Measurements from ENCODE around the gene CEP83. TPM values are rescaled to one million over a fixed set of nuclear protein-coding genes. Genes with fewer than 3 reads are reported as not detected.

The CEP83 gene
- total RNA-seq, 1 donor, result 9.8 TPM

GRCh38 chr12:94265539-94265938, 194.1 kb downstream of the CEP83 start:
- H3K27ac ChIP-seq (ENCODE audit: low read depth, low read length), result no peak overlapping the region
- no peak overlapping the region for H2AFZ ChIP-seq (ENCODE audit: low read length)
- H3K27me3 ChIP-seq (ENCODE audit: insufficient read depth, low read length), result no peaks in the 10 kb centered on the region
- no peak overlapping the region for H3K4me3 ChIP-seq (ENCODE audit: insufficient read depth, low read length)
- H3K9me3 ChIP-seq (ENCODE audit: low read depth, low read length), result no peaks in the 10 kb centered on the region
- no peak for TF ChIP-seq CTCF (IDR thresholded peaks at IDR 0.05; ENCODE audit: extremely low read depth, low read depth, low read length)
- H3K4me2 ChIP-seq (ENCODE audit: insufficient read depth, low read length), result no peak overlapping the region
- H4K20me1 ChIP-seq (ENCODE audit: insufficient read depth, low read length), result no peaks in the 10 kb centered on the region
- H3K36me3 ChIP-seq (ENCODE audit: insufficient read depth, low read length), result no peaks in the 10 kb centered on the region
- DNase-seq (ENCODE audit: insufficient read length, low spot score, missing footprints), result no peak
- H3K4me1 ChIP-seq (ENCODE audit: insufficient read depth, low read length), result peaks cover 23% of the 10 kb centered on the region
- no peaks in the 10 kb centered on the region for H3K79me2 ChIP-seq (ENCODE audit: insufficient read depth, low read length)

GRCh38 chr12:94264736-94265485, 194.8 kb downstream of the CEP83 start:
- TF ChIP-seq CTCF (IDR thresholded peaks at IDR 0.05; ENCODE audit: extremely low read depth, low read depth, low read length), result no peak
- Histone ChIP-seq H3K9me3 (ENCODE audit: low read depth, low read length) (no peaks in the 10 kb centered on the region), H3K4me2 (ENCODE audit: insufficient read depth, low read length) (no peak overlapping the region), H3K27ac (ENCODE audit: low read depth, low read length) (no peak overlapping the region), H3K4me3 (ENCODE audit: insufficient read depth, low read length) (no peak overlapping the region), H3K36me3 (ENCODE audit: insufficient read depth, low read length) (no peaks in the 10 kb centered on the region), H2AFZ (ENCODE audit: low read length) (no peak overlapping the region), H3K27me3 (ENCODE audit: insufficient read depth, low read length) (no peaks in the 10 kb centered on the region), H4K20me1 (ENCODE audit: insufficient read depth, low read length) (no peaks in the 10 kb centered on the region), H3K4me1 (ENCODE audit: insufficient read depth, low read length) (peaks cover 23% of the 10 kb centered on the region), H3K79me2 (ENCODE audit: insufficient read depth, low read length) (no peaks in the 10 kb centered on the region)
- DNase-seq (ENCODE audit: insufficient read length, low spot score, missing footprints), result no peak

GRCh38 chr12:94263905-94264561, 195.6 kb downstream of the CEP83 start:
- no peaks in the 10 kb centered on the region for H3K79me2 ChIP-seq (ENCODE audit: insufficient read depth, low read length)
- H2AFZ ChIP-seq (ENCODE audit: low read length), result no peak overlapping the region
- TF ChIP-seq CTCF (IDR thresholded peaks at IDR 0.05; ENCODE audit: extremely low read depth, low read depth, low read length), result no peak
- H3K4me3 ChIP-seq (ENCODE audit: insufficient read depth, low read length), result no peak overlapping the region
- H3K27me3 ChIP-seq (ENCODE audit: insufficient read depth, low read length), result no peaks in the 10 kb centered on the region
- peaks cover 23% of the 10 kb centered on the region for H3K4me1 ChIP-seq (ENCODE audit: insufficient read depth, low read length)
- DNase-seq (ENCODE audit: insufficient read length, low spot score, missing footprints), result no peak
- H4K20me1 ChIP-seq (ENCODE audit: insufficient read depth, low read length), result no peaks in the 10 kb centered on the region
- no peak overlapping the region for H3K4me2 ChIP-seq (ENCODE audit: insufficient read depth, low read length)
- no peaks in the 10 kb centered on the region for H3K36me3 ChIP-seq (ENCODE audit: insufficient read depth, low read length)
- no peak overlapping the region for H3K27ac ChIP-seq (ENCODE audit: low read depth, low read length)
- H3K9me3 ChIP-seq (ENCODE audit: low read depth, low read length), result no peaks in the 10 kb centered on the region
